Suprapubic skin (tissue), 3 donors: ENCODE measurements around the gene PSPN.

Source experiments
- CTCF ChIP-seq, 2 donors: fragments of 200-600 bp in 1 of 2; fragments of 450-650 bp in 1 of 2; sonication (generic) in 1 of 2; IDR thresholded peaks; one replicate each; pipeline ENCODE4 v1.5.1; 2016 to 2019; ENCODE audit warnings: antibody characterized with exemption in 2 of 2, mild to moderate bottlenecking in 1 of 2, moderate library complexity in 1 of 2
- EP300 ChIP-seq: sonication (generic); formaldehyde crosslinking; IDR thresholded peaks from one replicate; pipeline ENCODE4 v1.6.1; 2017; ENCODE audit warnings: antibody characterized with exemption

GRCh38 chr19:6374161-6374709 lies 1.5 kb downstream of the PSPN start:
- TF ChIP-seq CTCF (IDR thresholded peaks at IDR 0.05) (no peak), EP300 (no peak)
